ENCODE data around the gene ARRB1.

- TF ChIP-seq CTCF (IDR thresholded peaks at IDR 0.05 in 8 of 11, conservative IDR thresholded peaks at IDR 0.05 in 3 of 11) (no peak), POLR2A (IDR thresholded peaks at IDR 0.05) (no peak)
Measured at GRCh38 chr11:75317446-75318122, 33.9 kb downstream of the ARRB1 start.

All from spleen (tissue), 7 donors.